BJ (cell line): ENCODE measurements around the gene DUSP10. TPM values are rescaled to one million over a fixed set of nuclear protein-coding genes. Genes with fewer than 3 reads are reported as not detected.

Experiments
- CTCF ChIA-PET: fragments of 350-600 bp; formaldehyde crosslinking; extraction: SDS; loops from one replicate; lab custom pipeline; 2021; ENCODE audit warnings: antibody characterized with exemption, inconsistent platforms; lab: Yijun Ruan, JAX
- POLR2A ChIA-PET: fragments of 300-600 bp; sonication (Branson Sonifier 250); formaldehyde crosslinking; extraction: SDS; loops from one replicate; lab custom pipeline; 2021; ENCODE audit warnings: antibody characterized with exemption; lab: Charles Lee
- DNase-seq: peaks from one replicate; pipeline ENCODE4 v3.0.0-alpha.2; 2011; ENCODE audit warnings: low read depth
- H3K27me3 ChIP-seq: 2 replicates; pipeline ENCODE4 v1.6.0; 2011; ENCODE audit warnings: low read length; ENCODE audit not compliant: control insufficient read depth, insufficient read depth
- H3K36me3 ChIP-seq: 2 replicates; pipeline ENCODE4 v1.5.1; 2011; ENCODE audit warnings: low read length; ENCODE audit not compliant: control insufficient read depth, insufficient read depth
- H3K4me3 ChIP-seq: 2 replicates; pipeline ENCODE4 v1.5.1; 2011; ENCODE audit warnings: low read depth, mild to moderate bottlenecking, control low read depth, low read length
- CTCF ChIP-seq: IDR thresholded peaks from 2 replicates; pipeline ENCODE4 v1.5.1; 2011; ENCODE audit warnings: low read depth, mild to moderate bottlenecking, control low read depth, inconsistent platforms, low read length, moderate library complexity; ENCODE audit not compliant: insufficient read depth
- polyA plus RNA-seq: library from polyadenylated mRNA; depleted of rRNA; stranded (reverse); fragments of >200 nt; gene quantifications from 2 replicates; pipeline ENCODE4 v1.2.3, GENCODE V29; 2011

The DUSP10 gene
- polyA plus RNA-seq, 1 experiment, result 16.1 TPM

DNA sequence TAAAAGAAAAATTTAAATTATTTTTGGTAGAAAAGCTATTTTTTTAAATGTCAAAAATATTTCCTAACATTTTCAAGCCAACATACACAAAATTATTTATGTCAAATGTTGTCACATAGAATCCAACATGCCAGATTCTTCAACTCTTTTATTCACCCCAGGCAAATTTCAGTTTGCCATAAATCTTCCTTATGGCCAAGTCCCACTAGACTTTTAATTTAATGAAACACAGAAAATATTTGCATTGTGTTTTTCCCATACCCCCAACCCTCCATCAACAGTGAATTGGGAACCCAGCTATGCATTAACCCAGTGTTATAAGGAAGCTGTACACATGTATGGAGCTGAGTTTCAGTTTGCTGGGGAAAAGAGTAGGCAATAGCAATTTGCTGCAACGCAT is 41.4 kb downstream of the DUSP10 start:
- ChIA-PET CTCF (interaction anchor here (0.7 to 1.4 kb wide), 3 partner anchors 22 to 295 kb away, joined by 3 to 5 read pairs (median 3); no protein-coding TSS in a partner anchor), POLR2A (no interaction called here)
- no peak for DNase-seq

GRCh38 chr1:221699978-221700519 is 41.8 kb downstream of the DUSP10 start:
- Histone ChIP-seq H3K36me3 (peaks cover 2% of the 10 kb centered on the region; the same call in 1 of the 2 replicates), H3K4me3 (no peak overlapping the region), H3K27me3 (no peaks in the 10 kb centered on the region)
- DNase-seq, result no peak
- POLR2A ChIA-PET, result no interaction called here
- no peak for TF ChIP-seq CTCF
- CTCF ChIA-PET, result interaction anchor here (1.0 to 1.4 kb wide), 2 partner anchors 22 to 134 kb away, joined by 3 read pairs; no protein-coding TSS in a partner anchor

More for the DNA sequence above, 41.4 kb downstream of the DUSP10 start:
- Histone ChIP-seq H3K27me3 (no peaks in the 10 kb centered on the region), H3K4me3 (no peak overlapping the region), H3K36me3 (peaks cover 4% of the 10 kb centered on the region)
- no peak for TF ChIP-seq CTCF

DNA sequence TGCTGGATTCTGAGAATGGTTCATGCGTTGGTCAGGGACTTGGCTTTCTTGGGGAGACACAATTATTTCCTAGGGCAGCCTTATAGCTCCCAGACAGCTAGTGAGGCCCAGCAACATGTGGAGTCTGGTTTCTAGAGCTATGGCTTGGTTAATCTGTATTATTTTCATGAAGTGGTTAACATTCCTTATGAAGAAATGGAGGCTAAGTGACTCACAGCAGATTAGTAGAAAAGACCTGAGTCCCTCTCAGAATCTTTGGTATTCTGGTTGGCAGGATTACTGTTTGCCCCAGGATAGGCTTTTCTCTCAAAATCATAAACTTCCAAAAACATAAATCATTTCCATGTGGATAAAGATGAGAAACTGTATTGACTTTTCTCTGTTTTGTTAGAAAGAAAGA is 42.3 kb downstream of the DUSP10 start:
- Histone ChIP-seq H3K36me3 (peaks cover 2% of the 10 kb centered on the region; the same call in 1 of the 2 replicates), H3K27me3 (no peaks in the 10 kb centered on the region), H3K4me3 (no peak overlapping the region)
- ChIA-PET CTCF (interaction anchor here (1.0 to 1.4 kb wide), 3 partner anchors 41 to 756 kb away, joined by 3 to 4 read pairs (median 3); no protein-coding TSS in a partner anchor), POLR2A (interaction anchor here (0.6 kb wide), 1 partner anchor 733 kb away, joined by 3 read pairs; no protein-coding TSS in a partner anchor)
- no peak for DNase-seq
- no peak for TF ChIP-seq CTCF

DNA sequence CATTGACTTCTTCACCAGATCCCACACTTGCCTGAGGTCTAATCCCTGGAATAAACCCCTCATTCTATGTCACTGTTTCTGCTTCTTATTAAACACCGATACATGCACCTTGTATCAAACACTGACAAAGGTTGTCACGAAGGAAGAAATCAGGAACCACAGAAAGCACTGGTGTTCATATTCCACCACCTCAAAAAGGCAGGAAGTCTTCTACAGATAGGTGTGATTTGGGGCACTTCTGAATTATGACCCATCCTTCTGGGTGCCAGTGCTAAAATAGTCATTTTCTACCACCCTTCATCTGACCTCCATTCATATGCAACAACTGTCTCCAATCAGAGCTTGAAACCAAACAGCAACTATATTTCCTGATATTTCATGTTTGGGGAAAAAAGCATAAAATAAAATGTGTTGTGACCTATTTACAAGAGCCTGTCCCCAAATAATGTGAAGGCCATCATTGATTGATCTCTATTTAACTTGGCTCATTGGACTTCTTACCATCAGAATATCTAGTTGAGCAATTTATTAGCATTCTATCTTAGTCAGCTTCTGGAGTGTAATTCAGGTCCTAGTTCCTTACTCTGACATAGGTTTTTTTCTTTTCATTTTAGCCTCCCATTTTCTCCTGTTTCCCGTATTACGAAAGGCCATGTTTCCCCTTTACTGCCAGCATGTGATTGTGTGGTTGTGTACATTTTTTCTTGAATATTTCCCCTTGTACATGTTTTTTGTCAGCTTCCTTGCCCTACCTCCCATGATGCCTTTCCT is 43.1 kb downstream of the DUSP10 start:
- CTCF ChIA-PET, result interaction anchor here (0.8 to 1.2 kb wide), 6 partner anchors 8 to 757 kb away, joined by 3 to 7 read pairs (median 3); no protein-coding TSS in a partner anchor
- TF ChIP-seq CTCF, result no peak
- POLR2A ChIA-PET, result interaction anchor here (0.6 kb wide), 2 partner anchors 714 to 732 kb away, joined by 3 read pairs; no protein-coding TSS in a partner anchor

GRCh38 chr1:221697923-221698425 is 43.9 kb downstream of the DUSP10 start:
- ChIA-PET POLR2A (no interaction called here), CTCF (interaction anchor here (0.8 to 1.2 kb wide), 4 partner anchors 9 to 219 kb away, joined by 3 to 7 read pairs (median 3); no protein-coding TSS in a partner anchor)
- H3K27me3 ChIP-seq, result no peaks in the 10 kb centered on the region
- peaks cover 2% of the 10 kb centered on the region; the same call in 1 of the 2 replicates for H3K36me3 ChIP-seq
- no peak for TF ChIP-seq CTCF
- DNase-seq, result no peak
- H3K4me3 ChIP-seq, result no peak overlapping the region

More for the DNA sequence above, 43.1 kb downstream of the DUSP10 start:
- Histone ChIP-seq H3K36me3 (peaks cover 2% of the 10 kb centered on the region; the same call in 1 of the 2 replicates), H3K4me3 (no peak overlapping the region), H3K27me3 (no peaks in the 10 kb centered on the region)
- DNase-seq, result no peak
